ENCODE results near the gene ALG9. TPM values are rescaled to one million over a fixed set of nuclear protein-coding genes. Genes with fewer than 3 reads are reported as not detected.
"Not testable (repeated sequence)": the region's sequence is repeated elsewhere in the genome, so short reads cannot be mapped to it uniquely, and the experiment has no call there.

ALG9 gene
- total RNA-seq, 1 donor, result 49.7 TPM

- no peak for DNase-seq (ENCODE audit: low read depth)
- no peak overlapping the region for H3K4me3 ChIP-seq (ENCODE audit: low read depth, low read length)
Observed at GRCh38 chr11:111908639-111909305, 37.4 kb upstream of the ALG9 start.

GRCh38 chr11:111906680-111907079 is 35.3 kb upstream of the ALG9 start:
- DNase-seq (ENCODE audit: low read depth), result no peak
- TF ChIP-seq CTCF (IDR thresholded peaks at IDR 0.05; ENCODE audit: insufficient read depth, low read depth, low read length), result no peak
- no peak overlapping the region for H3K4me3 ChIP-seq (ENCODE audit: low read depth, low read length)

More at GRCh38 chr11:111908639-111909305, 37.4 kb upstream of the ALG9 start:
- TF ChIP-seq CTCF (IDR thresholded peaks at IDR 0.05; ENCODE audit: insufficient read depth, low read depth, low read length), result no peak

DNA sequence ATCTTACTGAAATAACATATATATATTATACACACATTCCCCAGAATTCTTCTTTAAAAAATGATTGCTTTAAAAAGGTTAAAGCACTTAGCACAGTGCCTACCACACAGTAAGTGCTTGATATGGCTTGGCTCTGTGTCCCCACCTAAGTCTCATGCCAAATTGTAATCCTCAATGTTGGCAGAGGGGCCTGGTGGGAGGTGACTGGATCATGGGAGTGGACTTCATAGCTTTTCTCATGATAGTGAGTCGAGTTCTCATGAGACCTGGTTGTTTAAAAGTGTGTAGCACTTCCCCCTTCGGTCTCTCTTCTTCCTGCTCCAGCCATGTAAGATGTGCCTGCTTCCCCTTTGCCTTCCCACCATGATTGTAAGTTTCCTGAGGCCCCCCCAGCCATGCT is 34.0 kb upstream of the ALG9 start:
- H3K4me3 ChIP-seq (ENCODE audit: low read depth, low read length), result no peak overlapping the region
- no peak for TF ChIP-seq CTCF (IDR thresholded peaks at IDR 0.05; ENCODE audit: insufficient read depth, low read depth, low read length)
- DNase-seq (ENCODE audit: low read depth), result no peak

DNA sequence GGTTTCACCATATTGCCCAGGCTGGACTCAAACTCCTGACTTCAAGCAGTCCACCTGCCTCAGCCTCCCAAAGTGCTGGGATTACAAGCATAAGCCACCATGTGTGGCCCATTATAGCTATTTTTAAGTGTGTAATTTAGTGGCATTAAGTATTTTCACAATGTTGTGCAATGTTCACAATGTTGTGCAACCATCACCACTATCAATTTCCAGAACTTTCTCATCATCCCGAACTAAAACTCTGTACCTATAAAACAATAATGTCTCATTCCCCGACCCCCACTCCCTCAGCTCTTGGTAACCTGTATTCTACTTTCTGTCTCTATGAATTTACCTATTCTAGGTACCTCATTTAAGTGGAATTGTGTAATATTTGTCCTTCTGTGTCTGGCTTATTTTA is 15.5 kb upstream of the ALG9 start:
- DNase-seq (ENCODE audit: low read depth), result peak; percentile 17

DNA sequence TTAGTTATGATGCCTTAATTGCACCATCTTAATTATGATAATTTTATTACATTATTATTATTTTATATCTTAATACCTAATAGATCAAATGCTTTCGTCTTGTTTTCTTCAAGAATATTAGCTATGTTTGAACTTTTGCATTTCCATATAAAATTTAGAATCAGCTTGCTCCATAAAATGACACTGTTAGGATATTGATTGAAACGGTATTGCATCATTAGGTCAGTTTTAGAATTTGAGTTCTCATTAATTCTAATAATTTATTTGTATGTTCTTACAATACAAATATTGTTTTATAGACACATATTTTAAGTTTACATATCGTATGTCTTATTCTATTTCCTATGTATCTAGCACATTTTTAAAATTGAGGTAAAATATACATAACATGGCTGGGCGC is 14.7 kb upstream of the ALG9 start:
- no peak for TF ChIP-seq CTCF (IDR thresholded peaks at IDR 0.05; ENCODE audit: insufficient read depth, low read depth, low read length)

More for the DNA sequence above, 15.5 kb upstream of the ALG9 start:
- H3K4me3 ChIP-seq (ENCODE audit: low read depth, low read length), result no peak overlapping the region
- TF ChIP-seq CTCF (IDR thresholded peaks at IDR 0.05; ENCODE audit: insufficient read depth, low read depth, low read length), result no peak

DNA sequence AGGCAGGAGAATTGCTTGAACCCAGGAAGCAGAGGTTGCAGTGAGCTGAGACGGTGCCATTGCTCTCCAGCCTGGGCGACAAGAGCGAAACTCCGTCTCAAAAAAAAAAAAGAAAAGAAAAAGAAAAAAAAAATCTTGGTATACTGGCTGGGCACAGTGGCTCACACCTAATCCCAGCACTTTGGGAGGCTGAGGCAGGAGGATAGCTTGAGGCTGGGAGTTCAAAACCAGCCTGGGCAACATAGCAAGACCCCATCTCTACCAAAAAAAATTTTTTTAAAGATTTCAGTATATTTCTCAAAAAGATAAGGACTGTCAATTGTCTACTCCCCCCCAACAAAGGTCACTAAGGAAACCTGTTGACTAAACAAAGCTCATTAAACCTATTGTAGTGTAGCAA is 13.7 kb upstream of the ALG9 start:
- DNase-seq (ENCODE audit: low read depth); H3K4me3 ChIP-seq (ENCODE audit: low read depth, low read length): not testable (repeated sequence)

More for the DNA sequence above, 14.7 kb upstream of the ALG9 start:
- DNase-seq (ENCODE audit: low read depth), result no peak
- no peak overlapping the region for H3K4me3 ChIP-seq (ENCODE audit: low read depth, low read length)

DNA sequence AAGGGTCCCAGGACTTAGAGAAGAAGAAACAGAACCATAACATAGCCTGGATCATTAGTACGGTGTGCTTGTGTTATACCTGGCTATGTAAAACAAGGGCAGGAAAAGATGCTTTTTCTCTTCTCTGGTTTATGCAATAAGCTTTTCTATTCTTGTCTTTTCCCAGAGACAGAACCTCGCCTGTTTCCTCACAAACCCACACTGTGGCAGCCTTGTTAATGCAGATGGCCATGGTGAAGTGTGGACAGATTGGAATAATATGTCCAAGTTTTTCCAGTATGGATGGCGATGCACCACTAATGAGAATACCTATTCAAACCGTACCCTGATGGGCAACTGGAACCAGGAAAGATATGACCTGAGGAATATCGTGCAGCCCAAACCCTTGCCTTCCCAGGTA is 10.8 kb upstream of the ALG9 start:
- no peak overlapping the region for H3K4me3 ChIP-seq (ENCODE audit: low read depth, low read length)
- TF ChIP-seq CTCF (IDR thresholded peaks at IDR 0.05; ENCODE audit: insufficient read depth, low read depth, low read length), result no peak
- DNase-seq (ENCODE audit: low read depth), result no peak
